K562 (cell line): ENCODE measurements around the gene SLFN14. TPM values are rescaled to one million over a fixed set of nuclear protein-coding genes. Genes with fewer than 3 reads are reported as not detected.

Source experiments
- ARID3B ChIP-seq: fragments of 250-450 bp; sonication (Bioruptor Pico); IDR thresholded peaks from 2 replicates; pipeline ENCODE4 v1.4.0; 2020; ENCODE audit warnings: borderline replicate concordance
- CCNT2 ChIP-seq: IDR thresholded peaks from 2 replicates; pipeline ENCODE4 v1.6.1; 2011; ENCODE audit warnings: borderline replicate concordance, low read depth, mild to moderate bottlenecking, moderate library complexity, mixed read lengths, low read length; ENCODE audit not compliant: insufficient read length; ENCODE audit errors: extremely low read depth
- E2F4 ChIP-seq: sonication (generic); formaldehyde crosslinking; IDR thresholded peaks from 2 replicates; pipeline ENCODE4 v1.8.0; 2022; ENCODE audit warnings: mild to moderate bottlenecking, low read depth, missing genetic modification reagents
- HMGXB4 ChIP-seq: sonication (generic); formaldehyde crosslinking; IDR thresholded peaks from 2 replicates; pipeline ENCODE4 v1.8.1; 2023; ENCODE audit warnings: mild to moderate bottlenecking, missing genetic modification reagents
- KLF13 ChIP-seq: fragments of 450-650 bp; IDR thresholded peaks from 2 replicates; pipeline ENCODE4 v1.6.1; 2016; ENCODE audit warnings: missing genetic modification characterization, low read depth, mild to moderate bottlenecking, missing compliant biosample characterization, moderate library complexity, borderline replicate concordance
- KLF16 ChIP-seq: IDR thresholded peaks from 2 replicates; pipeline ENCODE4 v1.6.1; 2016; ENCODE audit warnings: antibody characterized with exemption
- NR4A1 ChIP-seq, 2 experiments: fragments of 250-450 bp in 1 of 2; fragments of 450-650 bp in 1 of 2; sonication (Bioruptor Pico) in 1 of 2; IDR thresholded peaks; 2 replicates each; pipeline versions ENCODE4 v1.4.0 to v1.6.1; 2016 to 2020; ENCODE audit warnings: mild to moderate bottlenecking in 2 of 2, missing compliant biosample characterization in 1 of 2, missing genetic modification characterization in 1 of 2, moderate library complexity in 1 of 2
- POLR2A ChIP-seq: fragments of 450-650 bp; conservative IDR thresholded peaks from 2 replicates; pipeline ENCODE4 v1.6.1; 2016
- POLR2H ChIP-seq: IDR thresholded peaks from 2 replicates; pipeline ENCODE4 v1.6.1; 2016; ENCODE audit warnings: missing genetic modification characterization, low read depth, mild to moderate bottlenecking, control low read depth, missing compliant biosample characterization, moderate library complexity
- PTRF ChIP-seq: fragments of 450-650 bp; IDR thresholded peaks from 2 replicates; pipeline ENCODE4 v1.6.1; 2016; ENCODE audit warnings: mild to moderate bottlenecking, missing genetic modification characterization, missing compliant biosample characterization
- TSC22D4 ChIP-seq: fragments of 450-650 bp; IDR thresholded peaks from 2 replicates; pipeline ENCODE4 v1.6.1; 2016; ENCODE audit warnings: missing genetic modification characterization, missing biosample characterization, control low read depth
- ZNF140 ChIP-seq: fragments of 250-450 bp; sonication (Bioruptor Pico); IDR thresholded peaks from 2 replicates; pipeline ENCODE4 v1.8.0; 2021; ENCODE audit warnings: moderate library complexity, mild to moderate bottlenecking, inconsistent platforms
- ZNF395 ChIP-seq: fragments of 200-800 bp; sonication (Bioruptor generic); IDR thresholded peaks from 2 replicates; pipeline ENCODE4 v1.6.1; 2017; ENCODE audit warnings: missing genetic modification characterization, missing compliant biosample characterization
- ZNF512 ChIP-seq: IDR thresholded peaks from 2 replicates; pipeline ENCODE4 v1.6.1; 2016; ENCODE audit warnings: missing genetic modification characterization, missing compliant biosample characterization
- ZNF551 ChIP-seq: fragments of 250-450 bp; sonication (Bioruptor Pico); IDR thresholded peaks from 2 replicates; pipeline ENCODE4 v1.5.0; 2021; ENCODE audit warnings: mild to moderate bottlenecking, moderate library complexity
- ZNF830 ChIP-seq: fragments of 250-450 bp; sonication (Bioruptor Pico); IDR thresholded peaks from 2 replicates; pipeline ENCODE4 v1.5.0; 2021; ENCODE audit warnings: mild to moderate bottlenecking
- polyA plus RNA-seq, 8 experiments: library from polyadenylated mRNA; depleted of rRNA in 4 of 8; stranded (reverse) in 5 of 8; unstranded in 3 of 8; fragments of >200 nt; fragmentation: Nextera tagmentation in 2 of 8; fragmentation: Illumina TruSeq in 1 of 8; extraction: Ambion mirVana in 2 of 8; extraction: Trizol in 1 of 8; gene quantifications; 2 replicates each; pipeline versions ENCODE4 v1.2.1 to v1.2.3, GENCODE V29; 2011 to 2014; ENCODE audit warnings: inconsistent platforms in 1 of 8, missing spikeins in 1 of 8
- total RNA-seq, 7 experiments: library from RNA; depleted of rRNA in 6 of 7; stranded (reverse); fragments of >200 nt in 6 of 7; fragmentation: Illumina TruSeq in 2 of 7; extraction: Trizol in 2 of 7; gene quantifications; 2 replicates each; pipeline versions ENCODE4 v1.2.1 to v1.2.3, GENCODE V29; 2011 to 2021; ENCODE audit warnings: low replicate concordance in 1 of 7

Gene SLFN14
- total and polyA plus RNA-seq, 9 of the 15 experiments (the other 6 are each of a cell fraction or from before 2014, with no cell fraction given), result 1.3 to 4.3 (median 3.1) TPM

- TF ChIP-seq ZNF512 (tag), result peak; percentile 13; the same call in 1 of the 2 replicates
- no peak for TF ChIP-seq E2F4 (CRISPR knock-in tag)
- TF ChIP-seq KLF16, result no peak
- no peak for TF ChIP-seq ARID3B
- TF ChIP-seq ZNF395 (CRISPR knock-in tag), result no peak
- TF ChIP-seq NR4A1 (CRISPR knock-in tag; IDR thresholded peaks at IDR 0.05), result no peak
- peak; percentile 31; the same call in 1 of the 2 replicates for TF ChIP-seq NR4A1 (tag; IDR thresholded peaks at IDR 0.05)
- TF ChIP-seq POLR2A, result 0 out of 2 replicates have a peak, but pooled peaks have one; percentile 40
- TF ChIP-seq POLR2H (tag), result peak; percentile 50; the same call in 1 of the 2 replicates
- no peak for TF ChIP-seq KLF13 (tag)
- no peak for TF ChIP-seq TSC22D4 (tag)
- no peak for TF ChIP-seq ZNF551
- no peak for TF ChIP-seq PTRF
- TF ChIP-seq ZNF830 (CRISPR knock-in tag), result no peak
- TF ChIP-seq CCNT2, result no peak
- TF ChIP-seq ZNF140, result no peak
- TF ChIP-seq HMGXB4 (CRISPR knock-in tag), result no peak
Measured at GRCh38 chr17:35588196-35588920, 27.7 kb upstream of the SLFN14 start (continued).
